ENCODE results near the gene ETV4. TPM values are rescaled to one million over a fixed set of nuclear protein-coding genes. Genes with fewer than 3 reads are reported as not detected.

ETV4 gene
- total and polyA plus RNA-seq, 2 of the 13 experiments (the other 11 are each of a cell fraction or from before 2014, with no cell fraction given) = 128 to 330 TPM

- TF ChIP-seq USF2 (IDR thresholded peaks at IDR 0.05; ENCODE audit: low read depth, low read length) (no peak), USF2 (CRISPR knock-in tag; IDR thresholded peaks at IDR 0.05; ENCODE audit: borderline replicate concordance) (no peak; the same call in 1 of the 2 replicates), ZNF3 (CRISPR knock-in tag; IDR thresholded peaks at IDR 0.05) (peak; percentile 29; the same call in 1 of the 2 replicates), SIN3A (IDR thresholded peaks at IDR 0.05; ENCODE audit: borderline replicate concordance, low read depth, low read length) (no peak), TEF (CRISPR knock-in tag; IDR thresholded peaks at IDR 0.05) (no peak), SPEN (CRISPR knock-in tag; IDR thresholded peaks at IDR 0.05; ENCODE audit: low read depth) (peak; percentile 79; the same call in 1 of the 2 replicates), JDP2 (CRISPR knock-in tag; IDR thresholded peaks at IDR 0.05; ENCODE audit: borderline replicate concordance) (no peak; the same call in 1 of the 2 replicates), ELF3 (CRISPR knock-in tag; IDR thresholded peaks at IDR 0.05) (peak; percentile 88), THAP11 (CRISPR knock-in tag; IDR thresholded peaks at IDR 0.05) (peak; percentile 87), ZNF24 (IDR thresholded peaks at IDR 0.05) (0 out of 2 replicates have a peak, but pooled peaks have one; percentile 17), SNAPC2 (CRISPR knock-in tag; IDR thresholded peaks at IDR 0.05) (peak; percentile 97; the same call in 1 of the 2 replicates), CREBL2 (CRISPR knock-in tag; IDR thresholded peaks at IDR 0.05; ENCODE audit: borderline replicate concordance) (peak; percentile 18; the same call in 1 of the 2 replicates), ZNF230 (CRISPR knock-in tag; IDR thresholded peaks at IDR 0.05) (peak; percentile 74; the same call in 1 of the 2 replicates), ZNF598 (CRISPR knock-in tag; IDR thresholded peaks at IDR 0.05; ENCODE audit: borderline replicate concordance) (no peak), MXD4 (CRISPR knock-in tag; IDR thresholded peaks at IDR 0.05) (no peak; the same call in 1 of the 2 replicates), IRF1 (CRISPR knock-in tag; IDR thresholded peaks at IDR 0.05; ENCODE audit: low read depth) (0 out of 2 replicates have a peak, but pooled peaks have one; percentile 76), MTERF4 (CRISPR knock-in tag; IDR thresholded peaks at IDR 0.05) (no peak), SNAI1 (CRISPR knock-in tag; IDR thresholded peaks at IDR 0.05; ENCODE audit: borderline replicate concordance) (no peak), ZBTB21 (CRISPR knock-in tag; IDR thresholded peaks at IDR 0.05) (peak; percentile 49; the same call in 1 of the 2 replicates), POLR2AphosphoS2 (IDR thresholded peaks at IDR 0.05; ENCODE audit: low read depth, low read length) (peak; percentile 62; the same call in 1 of the 2 replicates), KMT2B (CRISPR knock-in tag; IDR thresholded peaks at IDR 0.05) (0 out of 2 replicates have a peak, but pooled peaks have one; percentile 48), ZNF354B (CRISPR knock-in tag; IDR thresholded peaks at IDR 0.05) (peak; percentile 68; the same call in 1 of the 2 replicates), MAX (IDR thresholded peaks at IDR 0.05) (peak; percentile 71), ATRX (CRISPR knock-in tag; IDR thresholded peaks at IDR 0.05; ENCODE audit: borderline replicate concordance) (no peak), HCFC1 (IDR thresholded peaks at IDR 0.05; ENCODE audit: low read depth, low read length) (peak; percentile 22; the same call in 1 of the 2 replicates), ZNF768 (CRISPR knock-in tag; IDR thresholded peaks at IDR 0.05) (peak; percentile 56; the same call in 1 of the 2 replicates)
Observed at GRCh38 chr17:43530288-43531081, 15.7 kb downstream of the ETV4 start (continued).
